Liver (tissue), 9 donors: ENCODE results near the gene BRCA1. TPM values are rescaled to one million over a fixed set of nuclear protein-coding genes. Genes with fewer than 3 reads are reported as not detected.
A peak's percentile ranks its signal among the peaks of the same experiment; 100 is the strongest.

ENCODE experiments used
- DNase-seq: peaks from one replicate; pipeline ENCODE4 v3.0.0-alpha.2; 2017; ENCODE audit warnings: low spot score
- H3K27ac ChIP-seq, 2 donors: one replicate each; pipeline ENCODE4 v1.7.0; 2013; ENCODE audit warnings: inconsistent platforms in 2 of 2, low read length in 2 of 2, control low read depth in 1 of 2, low read depth in 1 of 2, mild to moderate bottlenecking in 1 of 2
- H3K27me3 ChIP-seq, 4 donors: one replicate each; pipeline versions ENCODE4 v1.6.1 to v1.7.0; 2013; ENCODE audit warnings: low read length in 3 of 4, inconsistent platforms in 1 of 4, mild to moderate bottlenecking in 1 of 4, moderate library complexity in 1 of 4; ENCODE audit not compliant: control insufficient read depth in 4 of 4, insufficient read depth in 4 of 4
- H3K36me3 ChIP-seq, 4 donors: one replicate each; pipeline versions ENCODE4 v1.6.1 to v1.7.0; 2013; ENCODE audit warnings: low read length in 3 of 4, mild to moderate bottlenecking in 3 of 4, low read depth in 1 of 4, moderate library complexity in 1 of 4; ENCODE audit not compliant: control insufficient read depth in 4 of 4, insufficient read depth in 3 of 4
- H3K4me1 ChIP-seq, 4 donors: one replicate each; pipeline versions ENCODE4 v1.6.1 to v1.7.0; 2013; ENCODE audit warnings: low read length in 3 of 4, mild to moderate bottlenecking in 3 of 4, moderate library complexity in 1 of 4; ENCODE audit not compliant: control insufficient read depth in 4 of 4, insufficient read depth in 4 of 4
- H3K4me3 ChIP-seq, 3 donors: one replicate each; pipeline versions ENCODE4 v1.6.1 to v1.7.0; 2013; ENCODE audit warnings: low read length in 3 of 3, control low read depth in 1 of 3, low read depth in 1 of 3, mild to moderate bottlenecking in 1 of 3
- H3K9ac ChIP-seq, 2 donors: one replicate each; pipeline ENCODE4 v1.7.0; 2013; ENCODE audit warnings: low read length in 2 of 2, mild to moderate bottlenecking in 2 of 2, moderate library complexity in 2 of 2, control low read depth in 1 of 2, low read depth in 1 of 2
- H3K9me3 ChIP-seq, 4 donors: one replicate each; pipeline versions ENCODE4 v1.6.1 to v1.7.0; 2013; ENCODE audit warnings: low read length in 3 of 4; ENCODE audit not compliant: control insufficient read depth in 4 of 4
- EGR1 ChIP-seq, 2 donors: IDR thresholded peaks; 2 replicates each; pipeline ENCODE4 v1.6.1; 2016 to 2018; ENCODE audit warnings: antibody characterized with exemption in 2 of 2, low read depth in 2 of 2
- FOXA1 ChIP-seq: IDR thresholded peaks from 2 replicates; pipeline ENCODE4 v1.6.1; 2016; ENCODE audit warnings: antibody characterized with exemption
- FOXA2 ChIP-seq: IDR thresholded peaks from 2 replicates; pipeline ENCODE4 v1.6.1; 2016; ENCODE audit warnings: antibody characterized with exemption
- GABPA ChIP-seq, 2 donors: IDR thresholded peaks in 1 of 2; conservative IDR thresholded peaks in 1 of 2; 2 replicates each; pipeline ENCODE4 v1.6.1; 2016; ENCODE audit warnings: antibody characterized with exemption in 2 of 2, mild to moderate bottlenecking in 1 of 2, moderate library complexity in 1 of 2
- HNF4A ChIP-seq, 2 donors: conservative IDR thresholded peaks; 2 replicates each; pipeline ENCODE4 v1.6.1; 2016; ENCODE audit warnings: antibody characterized with exemption in 2 of 2, mild to moderate bottlenecking in 2 of 2
- HNF4G ChIP-seq: IDR thresholded peaks from 2 replicates; pipeline ENCODE4 v1.6.1; 2016; ENCODE audit warnings: antibody characterized with exemption
- JUND ChIP-seq, 2 donors: IDR thresholded peaks; 2 replicates each; pipeline ENCODE4 v1.6.1; 2016; ENCODE audit warnings: antibody characterized with exemption in 2 of 2
- NR2F2 ChIP-seq: IDR thresholded peaks from 2 replicates; pipeline ENCODE4 v1.6.1; 2016; ENCODE audit warnings: antibody characterized with exemption
- RAD21 ChIP-seq, 2 donors: IDR thresholded peaks; 2 replicates each; pipeline ENCODE4 v1.6.1; 2016; ENCODE audit warnings: antibody characterized with exemption in 2 of 2, mild to moderate bottlenecking in 2 of 2
- REST ChIP-seq: IDR thresholded peaks from 2 replicates; pipeline ENCODE4 v1.6.1; 2016; ENCODE audit warnings: antibody characterized with exemption, mild to moderate bottlenecking
- RXRA ChIP-seq, 2 donors: IDR thresholded peaks; 2 replicates each; pipeline ENCODE4 v1.6.1; 2017 to 2018; ENCODE audit warnings: antibody characterized with exemption in 2 of 2, mild to moderate bottlenecking in 1 of 2
- SP1 ChIP-seq: IDR thresholded peaks from 2 replicates; pipeline ENCODE4 v1.6.1; 2018; ENCODE audit warnings: antibody characterized with exemption, mild to moderate bottlenecking
- TAF1 ChIP-seq: conservative IDR thresholded peaks from 2 replicates; pipeline ENCODE4 v1.6.1; 2016; ENCODE audit warnings: antibody characterized with exemption, mild to moderate bottlenecking
- YY1 ChIP-seq: IDR thresholded peaks from 2 replicates; pipeline ENCODE4 v1.6.1; 2016; ENCODE audit warnings: antibody characterized with exemption, mild to moderate bottlenecking
- WGBS: extraction: QIAGEN DNeasy Blood & Tissue Kit; methylation state at CpG from one replicate; pipeline ENCODE4 v1.1.7; 2013; 5-methylcytosine and 5-hydroxymethylcytosine counted together
- polyA plus RNA-seq, 2 donors: library from polyadenylated mRNA; stranded (reverse) in 1 of 2; unstranded in 1 of 2; fragments of 200-250 nt in 1 of 2; fragments of >200 nt in 1 of 2; fragmentation: Nextera tagmentation in 1 of 2; extraction: Ambion mirVana in 1 of 2; gene quantifications; one replicate each; pipeline versions ENCODE4 v1.2.1 to v1.2.3, GENCODE V29; 2013 to 2015
- total RNA-seq, 2 donors: library from RNA; depleted of rRNA; stranded (reverse); fragments of >200 nt; gene quantifications; one replicate each; pipeline ENCODE4 v1.2.3, GENCODE V29; 2014
- TF ChIP-seq, protein P1 (sequence below): IDR thresholded peaks from 2 replicates; pipeline ENCODE4 v1.6.1; 2016; ENCODE audit warnings: antibody characterized with exemption
- TF ChIP-seq, protein P2 (sequence below): fragments of 150-350 bp; IDR thresholded peaks from 2 replicates; pipeline ENCODE4 v1.5.1; 2017; ENCODE audit warnings: improper control_type of control experiment, low read depth, low read length; ENCODE audit not compliant: missing input control
- TF ChIP-seq, protein P3 (sequence below): IDR thresholded peaks from 2 replicates; pipeline ENCODE4 v1.6.1; 2016; ENCODE audit warnings: antibody characterized with exemption
- TF ChIP-seq, protein P4 (sequence below): IDR thresholded peaks from 2 replicates; pipeline ENCODE4 v1.6.1; 2016; ENCODE audit warnings: antibody characterized with exemption
- donor health status: healthy.
- donor health status: healthy.
- donor health status: healthy.
- donor health status: healthy.
- donor health status: healthy.

Gene BRCA1
- total and polyA plus RNA-seq, 4 donors: 1.5 to 18.6 (median 12.8) TPM

DNA sequence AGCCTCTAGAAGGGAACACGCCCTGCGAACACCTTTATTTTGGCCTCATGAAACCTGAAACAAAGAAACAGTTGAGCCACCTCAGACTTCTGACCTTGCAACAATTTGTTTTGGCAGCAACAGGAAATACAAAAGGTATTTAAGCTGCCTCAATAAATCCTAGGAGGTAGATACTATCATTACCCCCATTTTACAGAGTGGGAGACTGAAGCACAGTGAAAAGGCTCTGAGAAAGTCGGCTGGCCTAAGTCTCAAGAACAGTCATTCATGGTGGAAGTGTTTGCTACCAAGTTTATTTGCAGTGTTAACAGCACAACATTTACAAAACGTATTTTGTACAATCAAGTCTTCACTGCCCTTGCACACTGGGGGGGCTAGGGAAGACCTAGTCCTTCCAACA is 81.1 kb downstream of the BRCA1 start:
- no peak overlapping the region for H3K27ac ChIP-seq
- H3K4me3 ChIP-seq: peak overlapping the region in 1 of 3 donors; percentile 2
- no peak for DNase-seq
- no peak overlapping the region for H3K9ac ChIP-seq
- H3K4me1 ChIP-seq: peaks cover 5 to 26% (median 22%) of the 10 kb centered on the region in 4 donors
- no peak for TF ChIP-seq JUND (IDR thresholded peaks at IDR 0.05)
- no peak for TF ChIP-seq RAD21 (IDR thresholded peaks at IDR 0.05)
- TF ChIP-seq RXRA (IDR thresholded peaks at IDR 0.05): no peak
- TF ChIP-seq, protein P1, sequence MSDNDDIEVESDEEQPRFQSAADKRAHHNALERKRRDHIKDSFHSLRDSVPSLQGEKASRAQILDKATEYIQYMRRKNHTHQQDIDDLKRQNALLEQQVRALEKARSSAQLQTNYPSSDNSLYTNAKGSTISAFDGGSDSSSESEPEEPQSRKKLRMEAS: no peak
- TF ChIP-seq, protein P2, sequence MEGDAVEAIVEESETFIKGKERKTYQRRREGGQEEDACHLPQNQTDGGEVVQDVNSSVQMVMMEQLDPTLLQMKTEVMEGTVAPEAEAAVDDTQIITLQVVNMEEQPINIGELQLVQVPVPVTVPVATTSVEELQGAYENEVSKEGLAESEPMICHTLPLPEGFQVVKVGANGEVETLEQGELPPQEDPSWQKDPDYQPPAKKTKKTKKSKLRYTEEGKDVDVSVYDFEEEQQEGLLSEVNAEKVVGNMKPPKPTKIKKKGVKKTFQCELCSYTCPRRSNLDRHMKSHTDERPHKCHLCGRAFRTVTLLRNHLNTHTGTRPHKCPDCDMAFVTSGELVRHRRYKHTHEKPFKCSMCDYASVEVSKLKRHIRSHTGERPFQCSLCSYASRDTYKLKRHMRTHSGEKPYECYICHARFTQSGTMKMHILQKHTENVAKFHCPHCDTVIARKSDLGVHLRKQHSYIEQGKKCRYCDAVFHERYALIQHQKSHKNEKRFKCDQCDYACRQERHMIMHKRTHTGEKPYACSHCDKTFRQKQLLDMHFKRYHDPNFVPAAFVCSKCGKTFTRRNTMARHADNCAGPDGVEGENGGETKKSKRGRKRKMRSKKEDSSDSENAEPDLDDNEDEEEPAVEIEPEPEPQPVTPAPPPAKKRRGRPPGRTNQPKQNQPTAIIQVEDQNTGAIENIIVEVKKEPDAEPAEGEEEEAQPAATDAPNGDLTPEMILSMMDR: no peak
- TF ChIP-seq TAF1: no peak
- no peak for TF ChIP-seq SP1
- no peak for TF ChIP-seq YY1
- no peak for TF ChIP-seq EGR1 (IDR thresholded peaks at IDR 0.05; ENCODE audit: low read depth in 2 of 2)
- TF ChIP-seq, protein P3, sequence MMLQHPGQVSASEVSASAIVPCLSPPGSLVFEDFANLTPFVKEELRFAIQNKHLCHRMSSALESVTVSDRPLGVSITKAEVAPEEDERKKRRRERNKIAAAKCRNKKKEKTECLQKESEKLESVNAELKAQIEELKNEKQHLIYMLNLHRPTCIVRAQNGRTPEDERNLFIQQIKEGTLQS: no peak
- H3K9me3 ChIP-seq: no peaks in the 10 kb centered on the region
- no peaks in the 10 kb centered on the region for H3K36me3 ChIP-seq
- H3K27me3 ChIP-seq: no peaks in the 10 kb centered on the region
- 82% methylated on average over 4 of the region's 4 CpGs for WGBS

- TF ChIP-seq TAF1: no peak
- no peak for TF ChIP-seq HNF4A (conservative IDR thresholded peaks at IDR 0.05)
- no peak for TF ChIP-seq RAD21 (IDR thresholded peaks at IDR 0.05)
- TF ChIP-seq, protein P1: no peak
- no peak for TF ChIP-seq FOXA1
- TF ChIP-seq, protein P2: no peak
- no peak for TF ChIP-seq HNF4G
- TF ChIP-seq SP1: no peak
- TF ChIP-seq, protein P3: no peak
- TF ChIP-seq RXRA (IDR thresholded peaks at IDR 0.05): no peak
- TF ChIP-seq EGR1 (IDR thresholded peaks at IDR 0.05; ENCODE audit: low read depth in 2 of 2): no peak
- no peak for TF ChIP-seq FOXA2
- no peak for TF ChIP-seq JUND (IDR thresholded peaks at IDR 0.05)
- TF ChIP-seq YY1: no peak
- no peak for TF ChIP-seq REST
- no peak for TF ChIP-seq NR2F2
- TF ChIP-seq, protein P4, sequence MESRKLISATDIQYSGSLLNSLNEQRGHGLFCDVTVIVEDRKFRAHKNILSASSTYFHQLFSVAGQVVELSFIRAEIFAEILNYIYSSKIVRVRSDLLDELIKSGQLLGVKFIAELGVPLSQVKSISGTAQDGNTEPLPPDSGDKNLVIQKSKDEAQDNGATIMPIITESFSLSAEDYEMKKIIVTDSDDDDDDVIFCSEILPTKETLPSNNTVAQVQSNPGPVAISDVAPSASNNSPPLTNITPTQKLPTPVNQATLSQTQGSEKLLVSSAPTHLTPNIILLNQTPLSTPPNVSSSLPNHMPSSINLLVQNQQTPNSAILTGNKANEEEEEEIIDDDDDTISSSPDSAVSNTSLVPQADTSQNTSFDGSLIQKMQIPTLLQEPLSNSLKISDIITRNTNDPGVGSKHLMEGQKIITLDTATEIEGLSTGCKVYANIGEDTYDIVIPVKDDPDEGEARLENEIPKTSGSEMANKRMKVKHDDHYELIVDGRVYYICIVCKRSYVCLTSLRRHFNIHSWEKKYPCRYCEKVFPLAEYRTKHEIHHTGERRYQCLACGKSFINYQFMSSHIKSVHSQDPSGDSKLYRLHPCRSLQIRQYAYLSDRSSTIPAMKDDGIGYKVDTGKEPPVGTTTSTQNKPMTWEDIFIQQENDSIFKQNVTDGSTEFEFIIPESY: no peak
- TF ChIP-seq GABPA (IDR thresholded peaks at IDR 0.05 in 1 of 2, conservative IDR thresholded peaks at IDR 0.05 in 1 of 2): no peak
- H3K27ac ChIP-seq: no peak overlapping the region
- no peak for DNase-seq
- H3K27me3 ChIP-seq: no peaks in the 10 kb centered on the region
- no peak overlapping the region for H3K4me3 ChIP-seq
- no peaks in the 10 kb centered on the region for H3K36me3 ChIP-seq
- no peaks in the 10 kb centered on the region for H3K9me3 ChIP-seq
- peaks cover 5 to 27% (median 23%) of the 10 kb centered on the region in 4 donors for H3K4me1 ChIP-seq
- no peak overlapping the region for H3K9ac ChIP-seq
Observed at GRCh38 chr17:43043307-43043706, 81.9 kb downstream of the BRCA1 start.
